HG03064 (cell line): ENCODE measurements around the gene APLNR.
A peak's percentile ranks its signal among the peaks of the same experiment; 100 is the strongest.

ENCODE experiments used
- ATAC-seq: cut with Tn5 transposase; IDR thresholded peaks from one replicate; pipeline ENCODE4 v1.9.1; 2021; ENCODE audit warnings: low read depth; ENCODE audit not compliant: unreplicated experiment

Gene APLNR

DNA sequence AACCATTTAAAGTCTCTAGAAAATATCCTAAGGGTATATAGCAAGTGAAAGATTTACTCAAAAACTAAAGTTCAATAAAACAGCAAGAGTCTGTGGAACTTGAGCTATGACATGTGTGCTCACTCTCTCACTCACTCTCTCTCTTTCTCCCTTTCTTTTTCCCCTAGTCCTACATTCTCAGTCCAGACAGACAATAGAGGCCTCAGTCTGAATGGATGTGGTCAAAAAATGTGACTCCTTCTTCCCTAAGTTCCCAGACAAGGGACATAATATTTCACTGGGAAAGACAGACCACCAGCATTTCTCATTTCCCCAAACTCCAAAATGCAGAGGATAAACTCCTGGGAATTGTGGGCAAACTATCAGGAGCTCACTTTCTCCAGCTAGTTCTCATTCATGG is 17.6 kb upstream of the APLNR start:
- ATAC-seq, result no peak

DNA sequence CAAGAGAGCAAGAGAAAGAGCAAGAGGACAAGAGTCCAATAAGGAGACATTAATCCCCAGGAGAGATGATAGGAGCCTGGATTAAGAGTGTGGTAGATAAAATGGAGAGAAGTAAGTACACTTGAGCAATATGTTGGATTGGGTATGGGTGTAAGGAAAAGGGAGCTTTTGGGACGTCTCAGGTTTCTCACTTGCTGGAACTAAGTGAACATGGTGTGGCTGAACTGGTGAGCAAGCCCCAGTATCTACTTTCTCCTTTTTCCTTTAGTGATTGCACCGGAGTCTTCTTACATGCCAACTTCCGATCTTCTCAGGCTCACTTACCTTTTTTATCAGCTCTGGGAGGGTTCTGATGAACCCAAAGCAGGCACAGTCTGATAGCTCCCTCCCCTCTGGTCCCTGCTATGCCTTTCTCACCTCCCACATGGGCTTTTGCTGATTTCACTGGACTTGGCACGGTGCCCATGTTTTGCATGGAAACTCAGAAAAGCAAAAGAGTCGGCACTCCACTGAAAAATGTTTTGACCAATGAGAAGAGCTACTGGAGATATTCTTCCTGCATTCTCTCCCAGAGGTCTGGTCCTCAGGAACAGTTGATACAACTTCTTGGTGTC is 14.5 kb upstream of the APLNR start:
- ATAC-seq, result no peak

DNA sequence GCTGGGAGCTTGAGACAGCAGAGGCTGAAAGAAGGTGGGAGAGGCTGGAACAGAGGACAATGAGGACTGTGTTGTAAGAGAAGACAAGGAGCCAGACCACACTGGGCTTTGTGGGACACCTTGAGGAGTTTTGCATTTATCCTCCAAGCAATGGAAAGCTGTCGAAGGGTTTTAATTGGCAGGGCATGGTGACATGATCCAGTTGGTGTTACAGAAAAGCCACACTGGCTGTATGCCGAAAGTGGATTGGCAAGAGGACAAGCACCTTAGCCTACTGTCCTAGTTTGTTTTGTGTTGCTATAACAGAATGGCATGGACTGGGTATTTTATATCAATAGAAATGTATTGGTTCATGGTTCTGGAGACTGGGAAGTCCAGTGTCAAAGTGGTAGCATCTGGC is 14.0 kb upstream of the APLNR start:
- no peak for ATAC-seq

DNA sequence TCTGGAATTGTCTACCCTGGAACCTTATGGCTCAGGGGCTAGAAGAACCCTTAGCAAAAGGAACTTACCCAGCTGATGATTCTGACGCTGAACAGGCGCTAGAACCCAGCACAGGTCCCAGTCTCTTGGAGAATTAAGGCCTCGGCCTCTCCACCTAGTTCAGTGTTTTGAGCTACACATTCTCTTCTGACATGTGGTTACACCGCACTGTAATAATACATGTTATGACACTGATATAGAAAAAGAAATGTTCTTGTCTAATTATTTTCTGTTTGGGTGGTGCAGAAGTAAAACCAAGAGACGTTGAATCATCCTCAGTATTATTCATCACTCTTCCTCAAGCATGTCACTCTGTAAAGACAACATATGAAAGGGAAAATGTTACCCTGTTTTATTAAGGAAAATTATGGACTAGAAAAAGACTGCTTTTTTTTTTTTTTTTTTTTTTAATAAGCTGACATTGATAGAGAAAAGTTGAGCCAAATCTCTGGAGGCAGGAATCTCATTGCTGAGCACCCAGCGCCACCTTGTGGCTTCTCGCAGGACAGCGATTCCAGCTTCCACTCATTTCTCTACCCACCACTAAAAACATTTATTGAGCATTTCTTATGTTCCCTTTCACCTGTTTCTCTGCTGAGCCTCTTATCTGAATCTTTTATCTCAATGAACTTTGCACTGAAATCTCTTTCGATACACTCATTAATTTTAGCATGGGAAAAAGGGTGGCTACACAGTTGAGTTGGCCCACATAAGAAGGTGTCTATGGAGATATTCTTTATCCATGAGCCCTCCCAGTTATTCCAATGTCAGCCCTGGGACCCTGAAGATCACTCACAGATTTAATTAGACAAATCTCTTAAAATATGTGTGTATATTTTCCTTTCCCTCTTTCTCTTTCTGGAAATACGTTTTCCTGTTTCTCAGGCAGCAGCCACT is 12.6 kb upstream of the APLNR start:
- ATAC-seq, result peak; percentile 72

DNA sequence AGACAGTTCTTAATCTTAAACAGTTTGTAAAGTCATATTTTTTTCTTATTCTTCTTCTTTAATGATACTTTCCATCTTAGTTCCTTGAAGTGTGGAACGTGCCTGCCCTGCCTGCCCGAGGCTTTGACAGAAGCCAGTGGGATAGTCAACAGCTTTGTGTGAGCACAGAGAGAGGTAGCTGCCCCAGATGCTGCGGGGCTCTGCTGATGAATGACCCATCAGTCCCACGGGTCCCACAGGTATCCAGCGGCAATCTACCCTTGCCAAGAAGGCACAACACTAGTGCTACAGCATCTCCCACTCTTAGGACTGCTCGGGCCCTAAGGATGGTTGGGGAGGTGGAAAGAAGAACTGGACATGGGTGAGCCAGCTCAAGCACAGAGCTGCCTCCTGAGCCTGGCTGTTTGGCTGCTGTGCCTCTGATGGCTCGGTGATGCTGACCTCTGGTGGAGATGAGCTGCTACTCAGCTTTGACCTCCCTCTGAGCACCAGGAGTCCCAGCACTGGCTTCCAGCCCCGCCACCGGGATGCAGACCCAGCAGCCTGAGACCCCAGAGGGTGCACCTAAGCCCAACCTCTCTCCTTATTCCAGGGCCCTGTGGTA is 11.8 kb upstream of the APLNR start:
- ATAC-seq, result no peak

DNA sequence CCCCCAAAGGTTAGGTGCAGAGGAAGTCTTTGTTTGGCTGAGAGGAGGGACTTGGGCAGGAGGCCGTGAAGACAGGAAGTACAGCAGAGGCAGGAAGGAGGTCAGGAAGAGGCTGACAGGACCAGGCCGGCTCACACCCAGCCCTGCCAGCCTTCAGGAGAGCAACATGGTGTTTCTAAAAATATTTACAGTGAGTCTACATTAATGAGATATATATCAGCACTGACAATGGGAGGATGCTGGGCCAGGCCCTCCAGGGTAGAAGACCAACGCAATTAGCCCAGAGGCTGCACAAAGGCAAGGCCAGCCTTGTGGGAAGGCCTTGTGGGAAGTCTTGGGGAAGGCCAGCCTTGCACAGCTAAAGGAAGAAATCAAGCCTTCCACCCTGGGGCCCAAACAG is 7.9 kb upstream of the APLNR start:
- no peak for ATAC-seq

DNA sequence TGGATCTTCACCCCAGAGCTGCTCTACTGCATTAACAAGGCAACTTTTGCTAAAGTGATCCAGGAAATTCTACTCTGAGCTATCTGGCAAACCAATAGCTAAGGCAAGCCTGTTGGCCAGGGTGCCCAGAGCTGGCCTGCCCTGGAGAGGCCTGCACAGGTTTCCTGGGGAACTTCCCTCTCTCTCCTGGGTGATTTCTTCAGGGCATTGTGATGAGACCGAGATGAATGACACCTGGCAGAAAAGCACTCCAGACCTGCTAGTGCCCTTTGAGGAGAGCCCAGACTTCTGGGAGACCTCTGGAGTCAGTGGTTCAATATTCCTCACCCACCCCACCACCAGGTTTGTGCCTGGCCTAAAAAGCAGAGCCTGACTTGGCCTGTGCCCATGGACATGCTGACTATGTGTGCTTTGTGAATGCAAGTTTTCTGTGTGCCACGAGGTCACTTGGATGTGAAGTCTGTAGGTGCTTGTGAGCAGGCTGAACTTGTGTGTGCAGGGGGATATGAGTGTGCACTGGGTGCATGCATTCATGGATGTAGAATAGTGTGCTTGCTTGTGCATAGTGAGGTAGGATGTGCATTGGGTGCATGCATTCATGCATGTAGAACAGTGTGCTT is 4.4 kb upstream of the APLNR start:
- no peak for ATAC-seq

DNA sequence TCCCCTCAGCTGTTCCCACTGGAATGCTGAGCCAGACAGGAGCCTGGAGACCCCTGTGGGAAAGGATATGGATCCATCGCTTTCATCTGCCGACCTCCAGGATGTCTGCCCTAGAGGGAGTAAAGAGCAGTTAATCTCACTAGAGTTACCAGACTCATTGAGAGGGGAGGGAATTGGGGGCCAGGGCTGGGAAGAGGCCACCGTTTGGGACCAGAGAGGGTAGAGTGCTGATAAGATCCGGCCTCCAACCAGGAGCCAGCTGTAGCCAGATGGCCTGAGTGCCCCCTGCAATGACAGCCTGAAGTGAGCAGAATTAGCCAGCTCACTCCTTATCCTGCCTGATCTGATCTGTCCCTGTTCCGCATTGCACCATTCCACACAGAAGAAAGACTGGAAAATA is 3.7 kb upstream of the APLNR start:
- no peak for ATAC-seq

DNA sequence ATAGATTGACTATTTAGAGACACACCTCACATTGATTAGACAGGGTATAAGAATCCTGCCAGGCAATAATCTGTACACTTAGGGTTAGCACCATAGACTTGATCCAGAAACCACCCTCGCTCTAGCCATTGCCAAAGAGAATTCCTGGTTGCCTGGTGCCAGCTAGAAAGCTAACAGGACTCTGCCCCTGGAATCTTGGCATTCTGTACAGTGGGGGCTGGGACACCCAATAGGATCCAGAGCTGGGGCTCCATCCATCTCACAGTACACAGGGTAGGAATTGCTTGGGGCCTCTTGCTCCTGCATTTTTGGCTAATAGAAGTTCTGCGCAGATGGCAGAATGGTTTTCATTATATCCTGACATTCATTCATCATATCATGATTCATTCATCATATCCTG is 3.0 kb upstream of the APLNR start:
- no peak for ATAC-seq

DNA sequence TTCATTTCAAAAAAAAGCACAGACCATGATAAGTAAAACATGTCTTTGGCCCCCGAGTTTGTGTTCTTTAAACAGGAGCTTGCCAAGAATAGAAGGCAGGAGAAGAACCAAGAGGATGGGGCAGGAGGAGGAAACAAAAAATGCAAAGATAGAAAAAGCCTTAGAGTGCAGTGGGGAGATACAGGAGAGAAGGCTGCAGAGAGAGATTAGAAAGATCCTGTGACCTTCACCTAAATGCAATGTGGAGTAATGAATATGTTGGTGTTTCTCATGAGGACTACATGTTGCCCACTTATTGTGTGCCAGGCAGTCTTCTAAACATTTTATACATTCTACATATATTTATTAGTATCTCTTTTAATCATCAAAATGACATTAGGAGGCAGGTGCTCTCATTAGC is 2.3 kb upstream of the APLNR start:
- no peak for ATAC-seq

DNA sequence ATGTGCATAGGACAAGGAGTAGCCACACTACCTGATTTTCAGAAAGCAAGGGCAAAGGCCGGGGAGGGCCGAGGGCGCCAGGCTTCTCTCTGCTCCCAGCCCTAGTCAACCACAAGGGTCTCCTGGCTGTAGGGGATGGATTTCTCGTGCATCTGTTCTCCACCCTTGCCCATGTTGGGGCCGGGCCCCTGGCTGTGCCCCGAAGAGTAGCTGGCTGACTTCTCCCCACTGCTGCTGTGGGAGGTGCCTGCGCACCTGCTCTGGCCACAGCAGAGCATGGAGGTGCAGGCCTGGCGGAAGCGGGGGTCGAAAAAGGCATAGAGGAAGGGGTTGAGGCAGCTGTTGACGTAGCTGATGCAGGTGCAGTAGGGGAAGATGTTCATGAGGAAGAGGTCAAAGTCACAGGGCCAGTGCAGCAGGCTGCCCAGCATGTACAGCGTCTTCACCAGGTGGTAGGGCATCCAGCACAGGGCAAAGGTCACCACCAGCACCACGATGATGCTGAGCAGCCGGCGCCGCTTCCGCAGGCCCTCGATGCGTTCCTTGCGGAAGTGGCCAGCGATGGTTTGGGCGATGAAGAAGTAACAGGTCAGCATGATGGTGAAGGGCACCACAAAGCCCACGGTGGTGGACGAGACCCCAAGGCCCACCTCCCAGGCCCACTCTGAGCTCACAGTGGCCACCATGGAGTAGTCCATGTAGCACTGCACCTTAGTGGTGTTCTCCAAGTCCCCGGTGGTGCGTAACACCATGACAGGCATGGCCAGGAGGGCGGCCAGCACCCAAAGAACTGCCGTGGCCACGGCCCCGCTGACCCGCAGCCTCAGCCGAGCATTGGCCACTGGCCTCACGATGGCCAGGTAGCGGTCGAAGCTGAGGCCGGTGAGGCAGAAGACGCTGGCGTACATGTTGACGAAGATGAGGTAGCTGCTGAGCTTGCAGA is 1.0 kb downstream of the APLNR start:
- ATAC-seq, result no peak

DNA sequence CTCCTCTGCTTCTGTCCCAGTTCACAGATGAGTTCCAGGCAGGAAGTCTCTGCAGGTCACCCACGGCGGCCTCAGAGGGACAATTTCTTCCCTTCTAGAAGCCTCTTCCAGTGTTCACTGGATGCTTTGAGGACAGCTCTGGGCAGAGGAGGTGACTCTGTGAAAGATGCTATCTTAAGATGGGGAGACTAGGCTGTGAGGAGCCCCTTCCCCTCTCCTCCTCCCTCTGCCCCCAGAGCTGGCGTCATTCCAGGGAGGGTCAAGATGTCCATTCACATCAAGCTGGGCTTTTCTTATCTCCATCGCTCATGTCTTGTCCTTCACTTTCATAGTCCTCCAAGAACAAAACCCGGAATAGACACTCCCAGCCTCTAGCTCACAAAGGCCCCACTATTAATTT is 3.3 kb downstream of the APLNR start:
- ATAC-seq, result no peak

DNA sequence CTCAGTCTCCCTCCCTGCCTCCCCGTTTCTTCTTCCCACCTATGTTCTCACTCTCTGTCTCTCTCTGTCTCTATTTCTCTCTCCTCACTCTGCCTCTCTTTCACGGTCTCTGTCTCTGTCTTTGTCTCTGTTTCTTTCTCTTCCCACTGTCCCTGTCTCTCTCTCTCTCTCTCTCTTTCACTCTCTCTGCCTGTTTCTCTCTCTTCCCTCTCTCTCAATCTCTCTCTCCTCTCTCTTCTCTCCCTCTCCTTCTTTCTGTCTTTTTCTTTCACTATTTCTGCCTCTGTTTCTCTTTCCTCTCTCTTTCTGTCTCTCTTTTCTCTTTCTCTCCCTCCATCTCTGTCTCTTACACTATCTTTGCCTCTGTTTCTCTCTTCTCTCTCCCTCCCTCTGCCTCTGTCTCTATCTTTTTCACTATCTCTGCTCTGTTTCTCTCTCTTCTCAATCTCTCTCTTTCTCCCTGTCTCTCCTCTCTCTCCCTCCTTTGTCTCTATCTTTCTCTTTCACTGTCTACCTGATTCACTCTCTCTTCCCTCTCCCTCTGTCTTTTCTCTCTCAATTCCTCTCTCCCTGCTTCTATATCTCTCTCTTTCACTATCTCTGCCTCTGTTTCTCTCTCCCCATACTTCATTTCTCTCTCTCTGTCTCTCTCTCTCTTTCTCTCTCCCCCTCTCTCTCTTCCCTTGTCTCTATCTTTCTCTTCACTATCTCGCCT is 5.4 kb downstream of the APLNR start:
- no peak for ATAC-seq

DNA sequence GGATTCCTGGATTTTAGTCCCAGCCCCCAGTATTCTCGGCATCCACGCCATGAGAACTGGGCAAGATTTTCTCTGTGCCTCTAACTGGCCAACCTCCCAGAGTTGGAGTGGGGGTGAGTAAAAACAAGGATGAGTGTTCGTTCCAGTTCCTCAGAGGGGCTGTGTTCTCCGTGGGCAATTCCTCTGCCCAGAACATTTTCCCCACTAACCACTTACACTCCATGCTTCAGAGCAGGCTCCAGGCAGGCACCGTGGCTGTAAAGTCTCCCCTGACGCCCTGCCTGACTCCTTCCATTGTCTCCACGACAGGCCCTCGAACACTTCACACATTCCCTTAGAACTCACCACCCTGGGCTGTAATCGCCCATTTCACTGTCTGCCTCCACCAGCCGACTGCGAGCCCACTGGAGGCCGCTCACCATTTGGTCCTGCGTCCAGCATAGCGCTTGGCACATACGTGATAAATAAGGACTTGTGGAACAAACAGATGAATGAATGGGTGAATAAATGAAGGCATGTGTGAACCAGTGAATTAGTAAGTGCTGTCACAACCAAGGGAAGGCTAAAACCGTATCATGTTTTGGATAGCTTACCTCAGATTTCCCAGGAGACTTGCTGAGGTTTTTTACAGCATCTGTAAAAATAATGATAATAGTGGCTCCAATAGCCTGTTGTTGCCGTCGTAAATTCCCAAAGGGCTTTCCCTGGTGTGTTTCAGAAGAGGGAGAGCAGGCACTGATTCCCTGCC is 6.1 kb downstream of the APLNR start:
- no peak for ATAC-seq

DNA sequence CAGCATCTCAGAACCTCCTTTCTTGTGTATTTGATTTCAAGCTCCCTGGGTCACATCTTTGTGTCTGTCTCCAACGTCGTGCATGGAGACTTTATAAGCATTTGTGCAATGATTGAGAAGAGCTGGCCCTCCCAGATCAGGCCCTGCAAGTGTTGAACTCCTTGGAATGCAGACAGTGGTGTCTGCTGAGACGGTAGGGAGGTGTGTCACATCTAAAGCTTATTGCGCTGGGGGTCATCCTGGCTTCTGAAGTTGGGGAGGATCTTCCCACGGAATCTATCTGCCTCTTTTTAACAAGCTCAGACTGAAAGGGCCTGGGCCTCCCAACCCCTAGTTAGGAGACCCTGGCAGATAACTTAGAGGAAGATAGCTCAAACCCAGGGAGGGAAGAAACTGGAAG is 6.7 kb downstream of the APLNR start:
- no peak for ATAC-seq

DNA sequence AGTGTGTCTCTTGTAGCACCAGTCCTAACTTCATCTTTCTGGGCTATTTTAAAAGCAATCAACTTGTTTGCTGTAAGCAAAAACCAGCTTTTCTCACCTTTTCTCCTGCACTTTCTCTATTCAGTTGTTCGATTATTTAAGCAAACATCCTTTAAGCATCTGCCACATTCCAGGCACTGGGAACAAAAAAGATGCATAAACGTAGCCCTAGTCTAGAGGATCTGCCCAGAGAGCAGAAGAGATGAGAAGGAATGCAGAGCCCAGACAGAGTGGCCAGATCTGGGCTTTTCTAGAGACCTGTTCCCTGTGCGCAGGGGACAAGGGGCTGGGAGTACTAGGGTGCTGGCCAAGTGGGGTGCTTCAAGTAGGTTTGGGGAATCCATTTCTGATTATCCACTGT is 8.4 kb downstream of the APLNR start:
- no peak for ATAC-seq

DNA sequence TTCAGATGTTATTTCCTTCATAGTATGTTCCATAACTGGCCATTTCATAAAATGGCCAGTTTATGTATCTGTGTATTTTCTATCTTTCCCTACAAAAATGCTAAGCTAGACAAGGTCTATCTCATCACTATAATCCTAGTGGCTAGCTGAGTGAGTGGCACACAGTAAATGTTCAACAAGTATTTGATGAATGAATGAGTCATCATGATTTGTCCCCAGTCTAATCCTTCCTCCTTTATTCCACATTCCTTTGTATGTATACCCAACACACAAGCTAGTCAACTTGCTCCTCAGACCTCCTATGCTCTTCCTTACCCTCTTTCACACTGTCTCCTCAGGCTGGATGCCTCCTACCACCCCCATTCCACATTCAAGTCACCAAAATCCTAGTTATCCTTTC is 12.5 kb downstream of the APLNR start:
- ATAC-seq, result no peak

DNA sequence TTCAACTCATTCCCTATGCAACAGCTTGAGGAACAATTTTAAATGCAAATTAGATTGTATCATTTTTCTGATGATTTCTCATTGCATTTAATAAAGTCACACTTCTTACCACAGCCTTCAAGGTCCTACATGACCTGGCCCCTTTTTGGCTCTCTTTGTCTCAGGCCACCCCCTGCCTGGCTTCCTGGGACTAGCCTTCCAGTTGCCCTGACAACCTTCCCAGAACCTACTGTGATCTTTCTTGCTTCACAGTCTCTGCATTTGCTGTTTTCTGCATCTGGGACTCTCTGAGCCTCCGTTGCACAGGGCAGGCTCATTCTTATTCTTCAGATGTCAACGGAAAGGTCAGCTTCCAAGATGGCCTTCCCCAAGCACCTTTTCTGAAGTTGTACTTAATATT is 12.9 kb downstream of the APLNR start:
- ATAC-seq, result no peak

DNA sequence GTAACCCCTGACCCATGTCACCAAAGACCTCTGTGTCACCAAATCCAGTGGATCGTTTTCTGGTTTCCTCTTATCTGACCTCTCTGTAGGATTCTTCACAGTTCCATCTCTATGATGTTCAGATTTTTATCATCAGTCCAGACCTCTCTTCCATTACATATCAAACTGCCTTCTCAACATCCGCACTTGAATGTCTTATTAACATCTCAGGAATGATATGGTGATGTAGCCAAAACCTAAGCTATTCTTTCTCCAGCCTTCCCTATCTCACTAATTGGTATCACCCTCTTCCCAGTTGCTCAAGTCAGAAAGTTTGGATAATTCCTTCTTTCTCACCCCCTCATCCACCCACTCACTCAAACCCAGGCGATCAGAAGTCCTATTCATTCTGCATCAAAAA is 13.4 kb downstream of the APLNR start:
- no peak for ATAC-seq
